ENCODE measurements around the gene SLC2A4.

Gene SLC2A4

DNA sequence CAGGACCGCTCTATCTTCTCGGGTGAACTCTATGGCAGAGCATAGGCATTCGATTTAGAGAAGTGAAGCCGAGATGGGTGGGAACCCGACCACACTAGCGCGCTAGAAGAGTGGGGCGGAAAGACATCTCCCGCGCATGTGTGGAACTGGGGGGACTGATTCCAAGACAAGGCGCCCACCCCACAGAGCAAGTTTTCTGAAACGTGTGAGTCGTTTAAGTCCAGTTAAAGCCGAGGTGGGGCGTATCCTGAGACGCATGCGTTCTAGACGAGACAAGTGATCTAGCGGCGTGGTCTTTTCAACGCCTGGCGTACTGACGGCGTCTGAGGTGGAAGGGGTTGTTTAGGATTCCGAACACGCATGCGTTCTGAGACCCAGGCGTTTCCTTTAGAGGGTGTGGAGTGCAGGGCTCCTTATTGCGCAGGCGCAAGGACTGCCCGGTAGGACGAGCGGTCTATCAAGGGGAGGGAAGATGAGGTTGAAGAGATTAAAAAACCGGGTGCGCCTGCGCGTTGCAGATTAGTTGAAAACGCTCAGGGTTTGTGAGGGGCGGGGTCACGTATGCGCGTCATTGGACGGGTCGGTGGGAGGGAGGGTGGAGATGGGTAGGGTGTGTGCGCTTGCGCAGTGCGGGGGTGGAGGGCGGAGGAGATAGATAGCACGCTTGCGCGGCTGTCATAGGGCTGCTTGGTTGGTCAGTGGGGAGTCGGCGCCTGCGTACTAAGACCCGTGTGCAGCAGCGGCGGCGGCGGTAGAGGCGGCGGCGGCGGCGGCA lies 25.6 kb downstream of the SLC2A4 start, which contains the start of gene EIF5A:
EIF5A (plus strand) TSS at position 718 of the 775 bp plus-strand sequence. CDS start 2,008 bp downstream, outside the sequence.
- peak; percentile 100 for DNase-seq (ENCODE audit: low spot score)

DNA sequence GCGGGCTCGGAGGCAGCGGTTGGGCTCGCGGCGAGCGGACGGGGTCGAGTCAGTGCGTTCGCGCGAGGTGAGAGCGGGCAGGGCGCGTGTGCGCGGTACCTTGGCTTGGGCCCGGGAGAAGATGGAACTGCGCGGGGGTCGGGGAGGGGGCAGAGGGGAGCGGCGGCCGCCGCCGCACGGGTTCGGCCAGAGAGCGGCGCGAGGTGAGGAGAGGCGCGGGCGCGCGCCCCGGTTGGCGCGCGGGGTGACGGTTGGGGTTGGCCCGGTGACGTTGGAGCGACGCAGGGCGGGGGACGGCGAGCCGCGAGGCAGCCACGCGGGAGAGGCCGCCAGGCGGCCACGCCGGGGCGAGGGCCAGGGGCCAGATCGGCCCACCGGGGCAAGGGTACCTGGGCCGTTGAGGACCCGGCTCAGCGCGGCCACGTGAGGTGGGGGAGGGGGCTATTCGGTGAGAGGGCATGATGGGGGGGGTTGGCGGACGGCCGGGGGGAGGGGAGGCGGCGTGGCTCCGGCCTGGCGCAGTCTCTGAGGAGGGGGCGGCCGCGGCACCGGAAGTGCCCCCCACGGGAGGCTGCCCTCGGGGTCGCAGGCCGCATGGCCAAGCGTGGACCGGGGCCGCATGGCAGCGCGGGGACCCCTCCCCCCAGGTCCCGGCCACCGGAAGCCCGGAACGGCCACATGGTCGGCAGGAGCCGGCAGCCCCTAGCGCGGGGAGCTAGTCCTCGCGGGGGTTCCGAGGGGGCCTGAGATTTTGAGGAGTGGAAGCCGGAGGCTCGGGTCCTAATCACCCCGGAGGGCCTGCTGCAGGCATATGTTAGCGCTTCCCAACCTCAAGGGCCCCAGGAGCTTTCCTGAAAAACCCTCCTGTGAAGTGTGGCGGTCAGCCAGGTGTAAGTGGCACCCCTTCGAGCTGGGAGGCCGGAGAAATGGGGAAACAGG lies 26.4 kb downstream of the SLC2A4 start:
- DNase-seq (ENCODE audit: low spot score): peak; percentile 42

DNA sequence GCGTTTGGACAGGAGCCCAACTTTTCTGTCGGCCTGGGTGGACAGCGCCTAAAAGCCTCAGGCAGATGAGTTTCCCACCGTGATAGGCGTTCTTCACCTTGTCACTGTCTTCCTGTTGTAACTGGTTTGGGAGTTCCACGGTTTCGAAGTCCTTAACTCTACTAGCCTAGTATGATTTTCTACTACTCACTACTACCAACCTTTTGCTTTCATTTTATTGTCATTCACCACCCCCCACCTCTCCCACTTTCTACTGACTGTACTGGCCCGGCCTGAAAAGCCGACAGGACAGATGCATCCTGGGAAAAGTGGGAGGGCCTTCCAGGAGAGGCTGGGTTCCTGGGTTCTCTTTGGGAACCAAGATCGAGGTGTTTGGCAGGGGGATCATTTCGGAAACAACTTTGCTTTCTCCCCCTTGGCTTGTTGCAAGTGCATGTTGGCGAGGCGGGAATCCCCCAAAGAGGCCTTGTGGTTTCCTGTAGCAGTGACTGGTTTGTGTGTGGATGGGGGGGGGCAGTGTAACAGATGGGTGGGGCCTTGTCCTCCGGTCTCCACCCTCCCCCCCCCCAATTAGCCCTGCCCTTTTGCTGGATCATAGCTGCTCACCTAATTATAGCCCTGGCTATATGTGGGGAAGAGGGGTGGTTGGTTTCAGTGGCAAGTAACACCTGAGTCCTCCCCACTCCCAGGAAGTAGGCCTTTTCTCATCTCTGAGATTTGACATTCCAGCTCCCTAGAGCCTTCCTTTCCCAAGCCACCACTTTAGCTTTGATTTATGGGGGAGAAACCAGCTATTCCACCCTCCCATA lies 27.3 kb downstream of the SLC2A4 start:
- DNase-seq (ENCODE audit: low spot score): peak; percentile 85

DNA sequence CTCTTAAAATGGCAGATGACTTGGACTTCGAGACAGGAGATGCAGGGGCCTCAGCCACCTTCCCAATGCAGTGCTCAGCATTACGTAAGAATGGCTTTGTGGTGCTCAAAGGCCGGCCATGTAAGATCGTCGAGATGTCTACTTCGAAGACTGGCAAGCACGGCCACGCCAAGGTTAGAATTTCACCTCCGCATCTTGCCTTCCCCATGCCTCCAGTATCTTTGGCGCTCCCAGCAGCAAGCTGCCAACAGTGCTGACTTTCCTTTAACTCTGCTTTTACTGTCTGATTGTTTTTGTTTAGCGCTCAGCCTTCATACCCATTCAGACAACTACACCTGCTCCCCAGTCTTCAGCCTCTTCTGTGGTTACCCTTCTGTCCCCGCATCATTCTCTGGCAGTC lies 28.1 kb downstream of the SLC2A4 start:
- no peak for DNase-seq (ENCODE audit: low spot score)

DNA sequence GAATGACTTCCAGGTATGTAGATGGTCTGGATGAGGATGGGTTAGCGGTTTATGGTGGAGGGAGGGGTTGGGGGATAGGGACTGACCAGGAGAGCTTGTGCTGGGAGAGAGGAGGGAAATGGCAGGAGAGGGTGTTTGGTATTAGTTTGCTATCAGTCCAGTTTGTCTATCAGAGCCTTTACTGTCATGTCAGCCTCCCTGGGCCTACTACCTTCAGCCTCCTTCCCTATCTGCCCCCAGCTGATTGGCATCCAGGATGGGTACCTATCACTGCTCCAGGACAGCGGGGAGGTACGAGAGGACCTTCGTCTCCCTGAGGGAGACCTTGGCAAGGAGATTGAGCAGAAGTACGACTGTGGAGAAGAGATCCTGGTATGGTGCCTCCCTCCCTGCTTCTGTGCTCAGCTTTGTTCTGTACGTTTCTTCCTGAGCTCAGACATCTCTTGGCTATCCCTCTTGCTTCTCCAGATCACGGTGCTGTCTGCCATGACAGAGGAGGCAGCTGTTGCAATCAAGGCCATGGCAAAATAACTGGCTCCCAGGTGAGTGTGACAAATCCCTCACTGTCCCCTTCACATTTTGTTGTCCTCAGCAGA lies 29.7 kb downstream of the SLC2A4 start:
- no peak for DNase-seq (ENCODE audit: low spot score)

DNA sequence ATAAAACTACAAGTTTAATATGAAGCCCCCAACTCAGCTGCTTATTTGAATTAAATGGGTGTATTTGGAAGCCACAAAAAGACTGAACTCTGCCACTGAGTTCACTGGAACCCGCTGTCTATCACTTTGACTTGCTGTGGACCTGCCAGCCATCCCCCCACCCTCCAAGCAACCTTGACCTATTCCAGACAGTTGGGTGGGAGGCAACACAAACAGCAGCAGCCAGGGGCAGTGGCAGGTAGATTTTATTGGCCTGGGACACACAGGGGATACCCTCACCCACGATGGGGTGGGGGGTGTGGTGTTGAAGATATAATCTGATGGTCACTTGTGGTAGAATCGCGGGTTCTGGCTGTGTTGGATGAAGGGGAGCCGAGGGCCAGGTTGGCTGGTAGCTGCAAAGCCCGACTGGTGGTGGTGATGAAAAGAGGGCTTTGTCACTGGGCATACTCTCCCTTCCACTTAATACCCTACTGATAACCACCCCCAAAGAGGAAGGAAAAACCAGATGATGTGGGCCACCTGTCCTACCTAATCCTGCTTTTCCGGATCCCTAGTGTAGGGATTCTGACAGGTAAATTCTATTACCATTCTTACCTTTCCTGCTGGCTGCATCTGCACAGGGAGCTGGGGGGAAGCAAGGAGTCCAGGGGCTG lies 31.0 kb downstream of the SLC2A4 start:
- no peak for DNase-seq (ENCODE audit: low spot score)

DNA sequence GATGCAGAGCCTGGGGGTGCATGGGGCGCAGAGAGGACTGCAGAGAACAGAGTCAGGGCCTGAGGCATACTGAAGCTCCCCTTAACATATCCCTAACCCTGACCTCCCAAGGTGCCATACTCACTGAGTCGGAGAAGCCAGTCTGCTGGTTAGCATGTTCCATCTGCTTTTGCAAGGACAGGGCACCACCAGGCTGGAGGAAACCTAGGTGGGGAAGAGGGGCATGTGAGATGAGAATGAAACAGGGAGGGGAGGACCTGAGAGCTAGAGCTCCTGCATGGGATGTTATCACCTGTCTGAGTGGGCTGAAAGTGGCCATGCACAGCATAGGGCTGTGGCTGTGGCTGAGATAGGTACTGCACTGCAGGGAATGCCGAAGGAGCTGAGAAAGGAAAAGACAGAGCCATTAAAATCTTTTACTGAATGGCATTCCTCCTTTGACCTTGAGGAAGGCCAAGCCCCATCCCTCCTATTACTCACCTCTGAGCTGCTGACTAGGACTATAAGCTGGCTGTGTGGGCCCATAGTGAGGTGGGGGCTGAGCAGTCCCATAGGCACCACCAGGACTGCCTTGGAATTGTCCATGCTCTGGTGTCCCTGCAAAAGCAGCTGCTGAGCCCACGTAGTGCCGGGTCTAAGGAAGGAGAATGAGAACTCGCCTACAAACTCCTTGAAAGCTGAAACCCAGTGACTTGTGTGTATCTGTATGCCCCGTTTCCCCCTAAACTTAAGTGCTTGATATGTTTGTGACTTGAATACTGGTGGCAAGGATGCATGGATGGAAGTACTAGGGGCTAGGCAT lies 31.8 kb downstream of the SLC2A4 start:
- DNase-seq (ENCODE audit: low spot score): peak; percentile 39

DNA sequence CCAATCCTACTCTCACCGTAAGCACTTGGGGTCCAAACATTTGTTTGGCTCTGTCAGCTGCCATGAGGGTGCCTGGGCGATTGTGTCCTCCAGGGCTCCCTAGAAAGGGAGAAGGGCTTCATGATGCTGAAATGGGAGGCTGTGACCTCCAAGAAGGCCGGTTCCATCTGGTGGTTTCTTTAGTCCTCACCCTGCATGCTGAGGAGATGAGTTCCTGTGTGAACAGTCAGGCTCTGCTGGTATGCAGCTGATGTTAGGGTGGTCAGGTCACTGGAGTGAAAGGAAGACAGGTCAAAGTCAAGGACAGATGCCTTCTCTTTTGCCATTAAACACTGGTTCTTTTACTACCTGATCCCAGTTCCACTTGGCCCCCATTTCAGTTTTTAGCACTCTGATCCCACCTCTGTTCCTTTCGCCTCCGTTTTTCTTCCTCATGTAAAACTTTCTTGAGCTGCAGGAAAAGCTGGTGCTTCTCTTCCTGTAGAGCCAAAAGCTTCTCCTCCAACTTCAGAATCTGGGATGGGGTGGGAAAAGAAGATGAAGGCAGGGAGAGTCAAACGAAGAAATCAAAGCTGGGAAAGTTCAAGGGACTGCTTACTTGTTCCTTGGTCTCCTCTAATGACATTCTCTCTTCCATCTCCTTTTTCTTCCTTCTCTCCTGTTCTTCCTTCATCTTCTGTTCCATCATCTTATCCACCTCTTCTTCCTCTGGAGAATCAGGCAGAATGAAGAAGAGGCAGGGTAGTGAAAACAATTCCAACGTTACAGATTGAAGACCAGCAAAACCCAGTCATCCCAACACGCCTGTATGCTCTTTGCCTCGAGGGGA lies 32.6 kb downstream of the SLC2A4 start:
- DNase-seq (ENCODE audit: low spot score): peak; percentile 60

DNA sequence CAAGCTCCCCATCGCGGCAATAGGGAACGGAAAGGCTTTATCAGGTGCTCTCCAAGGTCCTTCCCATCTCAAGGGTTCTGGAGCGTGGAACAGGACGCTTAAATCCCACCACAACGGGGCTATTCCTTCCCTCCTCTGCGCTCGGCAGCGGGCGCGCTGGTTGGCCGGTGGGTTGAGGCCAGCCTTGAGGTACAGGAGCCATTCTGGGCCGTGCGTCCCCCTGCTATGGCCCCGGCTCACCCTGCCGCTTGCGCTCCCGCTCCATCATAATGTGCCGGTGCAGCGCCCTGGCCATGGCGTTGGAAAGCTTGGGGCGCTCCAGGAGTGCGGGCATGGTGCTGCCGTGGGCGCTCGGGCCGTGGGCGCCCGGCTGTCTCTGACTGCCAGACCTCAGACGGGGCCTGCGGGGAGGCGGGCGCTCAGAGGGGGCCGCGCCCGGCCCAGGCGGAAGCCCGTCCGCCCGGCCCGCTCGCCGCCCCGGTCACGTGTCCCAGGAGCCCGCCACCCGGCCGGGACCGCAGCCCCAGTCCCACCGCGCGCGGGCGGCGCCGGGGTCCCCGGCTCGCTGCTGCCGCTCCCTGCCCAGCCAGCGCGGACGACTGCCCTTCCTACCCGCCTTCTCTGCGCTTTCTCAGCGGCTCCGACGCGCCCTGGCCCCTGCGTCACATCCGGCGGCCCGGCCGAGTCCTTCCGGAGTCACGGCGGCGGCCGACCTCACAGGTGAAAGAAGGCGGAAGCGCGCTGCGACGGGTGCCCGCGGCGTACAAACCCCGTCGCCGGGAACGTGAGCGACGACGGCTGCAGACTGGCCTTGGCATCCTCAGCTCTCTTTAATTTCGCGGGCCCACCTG lies 33.4 kb downstream of the SLC2A4 start, which contains the start of gene GPS2:
GPS2 (minus strand) TSS at position 642 of the 851 bp plus-strand sequence; CDS start at position 334, 308 bp downstream.
- DNase-seq (ENCODE audit: low spot score): peak; percentile 91

DNA sequence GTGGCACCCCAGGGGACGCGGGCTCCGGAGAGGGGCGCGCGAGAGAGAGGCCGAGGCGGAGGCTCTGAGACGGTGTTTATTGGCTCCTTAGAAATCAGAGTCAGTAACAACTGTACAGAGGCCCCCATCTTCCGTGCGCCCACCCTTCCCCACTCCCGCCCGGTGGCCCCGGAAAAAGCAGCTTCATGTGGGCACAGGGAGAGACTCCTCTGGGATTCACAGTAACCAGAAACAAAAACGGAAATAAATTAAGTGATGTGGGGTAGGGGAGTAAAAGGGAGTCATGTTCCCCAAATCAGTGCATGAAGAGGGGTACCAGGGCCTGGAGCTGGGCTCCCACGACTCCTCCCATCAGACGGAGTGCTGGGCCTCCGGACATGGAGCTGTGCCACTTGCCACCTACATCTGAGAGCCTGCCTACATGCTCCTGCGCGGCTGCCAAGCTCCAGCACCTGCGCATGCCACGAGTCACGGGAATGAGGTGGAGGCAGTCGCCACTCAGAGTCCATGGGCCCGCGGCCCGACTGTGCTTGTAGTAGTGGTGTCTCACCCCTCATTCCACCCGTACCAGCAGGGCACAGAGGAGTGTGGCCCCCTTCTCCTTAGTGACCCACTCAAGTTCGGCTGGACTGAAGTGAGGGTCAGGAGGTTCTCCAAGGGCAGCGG lies 34.2 kb downstream of the SLC2A4 start:
- DNase-seq (ENCODE audit: low spot score): no peak

DNA sequence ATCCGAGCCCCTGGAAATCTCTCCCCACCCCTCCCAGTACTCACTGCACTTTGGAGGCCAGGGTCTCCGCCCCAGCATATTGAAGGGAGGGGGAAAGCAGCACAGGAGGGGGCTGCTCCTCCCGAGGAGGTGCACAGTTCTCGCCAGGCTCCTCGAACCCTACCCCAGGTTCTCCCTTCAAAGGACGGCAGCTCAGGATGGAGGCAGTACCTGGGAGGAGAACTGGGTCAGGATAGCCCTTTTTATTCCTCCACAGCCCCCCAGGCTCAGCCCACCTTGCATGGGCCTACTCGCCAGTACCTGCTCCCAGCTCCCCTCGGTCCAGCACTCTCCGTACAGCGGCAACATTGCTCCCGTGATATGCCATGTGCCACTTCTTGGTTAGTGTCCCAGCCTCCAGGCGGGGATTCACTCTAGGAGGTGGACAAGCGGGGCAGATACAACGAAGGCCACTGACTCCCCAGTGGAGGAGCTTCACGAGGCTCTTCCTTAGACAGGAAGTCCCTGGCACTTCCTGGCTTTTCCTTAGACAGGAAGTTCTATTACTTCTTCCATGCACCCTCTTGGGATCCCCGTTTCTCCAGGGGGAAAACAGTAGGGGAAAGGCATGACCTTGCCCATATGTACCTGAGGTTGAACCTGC lies 35.8 kb downstream of the SLC2A4 start:
- DNase-seq (ENCODE audit: low spot score): no peak

DNA sequence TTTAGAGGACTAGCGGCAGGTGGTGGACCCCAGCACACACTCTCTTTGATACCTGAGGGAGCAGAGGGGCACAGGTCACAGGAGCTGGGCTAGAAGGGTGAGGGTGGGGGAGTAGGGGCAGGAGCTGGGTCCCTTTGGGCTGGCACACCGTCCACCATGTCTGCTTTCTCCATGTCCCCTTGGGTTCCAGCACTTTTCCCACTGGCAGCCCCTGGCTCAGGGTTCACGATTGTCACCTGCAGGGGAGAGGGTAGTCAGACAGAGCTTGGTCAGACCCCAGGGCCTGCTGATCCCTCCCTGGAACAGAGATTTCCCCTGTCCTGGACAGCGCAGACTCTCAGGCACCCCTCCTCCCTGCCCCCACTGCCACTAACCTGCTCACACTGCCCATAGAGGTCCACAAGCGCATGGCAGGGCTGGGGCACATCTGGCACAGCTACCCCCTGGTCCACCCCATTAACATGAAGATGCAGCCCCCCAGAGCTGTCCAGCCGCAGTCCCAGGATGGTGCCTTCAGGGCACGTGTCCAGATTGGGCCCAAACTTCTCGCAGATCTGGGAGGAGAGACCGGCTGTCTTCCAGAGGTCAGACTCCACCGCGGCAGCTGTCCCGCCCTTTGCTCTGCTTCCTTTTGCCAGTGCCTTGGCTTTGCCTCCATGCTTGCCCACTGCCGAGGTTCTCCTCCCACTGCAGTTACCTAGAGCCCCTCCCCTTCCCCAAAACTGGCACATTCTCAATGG lies 36.8 kb downstream of the SLC2A4 start:
- DNase-seq (ENCODE audit: low spot score): no peak

DNA sequence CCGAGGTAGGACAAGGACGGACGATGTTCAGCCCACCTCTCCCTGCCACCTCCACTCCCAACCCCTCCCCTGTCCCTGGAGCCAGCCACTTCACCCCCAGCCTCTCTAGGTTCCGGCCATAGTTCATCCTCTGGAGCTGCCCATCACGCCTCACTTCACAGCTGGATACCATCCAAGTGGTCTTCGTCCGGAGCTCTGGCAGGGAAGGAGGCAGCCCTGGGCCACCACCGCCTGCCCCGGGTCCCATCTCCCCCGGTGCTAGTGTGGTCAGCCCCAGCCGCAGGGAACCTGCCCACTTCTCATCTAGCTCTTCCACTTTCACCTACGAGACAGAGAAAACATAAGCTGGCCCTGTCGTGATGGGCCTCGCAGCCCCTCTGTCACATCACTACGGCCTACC lies 39.9 kb downstream of the SLC2A4 start:
- no peak for DNase-seq (ENCODE audit: low spot score)

DNA sequence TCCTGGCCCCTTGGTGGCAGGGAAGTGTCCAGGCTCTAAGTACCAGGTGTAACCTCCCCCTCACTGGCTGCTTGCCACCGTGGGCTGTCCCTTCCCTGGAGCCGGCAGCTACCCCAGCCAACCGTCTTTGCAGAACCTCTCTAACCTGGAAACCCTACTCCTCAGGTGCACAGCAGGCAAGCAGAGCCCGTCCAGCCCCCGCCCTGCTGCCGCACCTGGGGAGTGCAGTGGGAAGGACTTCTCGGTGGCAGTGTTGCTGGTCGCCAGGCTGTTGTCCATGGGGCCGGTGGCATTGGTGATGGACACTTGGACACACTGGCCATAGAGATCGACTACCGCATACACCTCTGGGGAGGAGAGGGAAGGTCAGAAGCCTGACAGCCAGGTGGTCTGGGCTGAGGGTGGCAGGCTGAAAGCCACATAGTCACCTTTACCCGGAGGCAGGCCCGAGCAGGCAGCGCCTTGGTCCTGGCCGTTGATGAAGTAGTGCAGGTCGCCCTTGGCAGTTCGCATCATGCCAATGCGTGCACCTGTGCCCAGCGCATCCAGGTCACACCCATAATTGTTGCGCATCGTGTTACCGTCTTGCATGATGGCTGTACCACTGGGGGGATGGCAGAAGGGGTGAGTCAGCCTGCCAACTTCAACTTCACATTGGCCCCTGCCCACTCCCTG lies 41.1 kb downstream of the SLC2A4 start:
- DNase-seq (ENCODE audit: low spot score): no peak

DNA sequence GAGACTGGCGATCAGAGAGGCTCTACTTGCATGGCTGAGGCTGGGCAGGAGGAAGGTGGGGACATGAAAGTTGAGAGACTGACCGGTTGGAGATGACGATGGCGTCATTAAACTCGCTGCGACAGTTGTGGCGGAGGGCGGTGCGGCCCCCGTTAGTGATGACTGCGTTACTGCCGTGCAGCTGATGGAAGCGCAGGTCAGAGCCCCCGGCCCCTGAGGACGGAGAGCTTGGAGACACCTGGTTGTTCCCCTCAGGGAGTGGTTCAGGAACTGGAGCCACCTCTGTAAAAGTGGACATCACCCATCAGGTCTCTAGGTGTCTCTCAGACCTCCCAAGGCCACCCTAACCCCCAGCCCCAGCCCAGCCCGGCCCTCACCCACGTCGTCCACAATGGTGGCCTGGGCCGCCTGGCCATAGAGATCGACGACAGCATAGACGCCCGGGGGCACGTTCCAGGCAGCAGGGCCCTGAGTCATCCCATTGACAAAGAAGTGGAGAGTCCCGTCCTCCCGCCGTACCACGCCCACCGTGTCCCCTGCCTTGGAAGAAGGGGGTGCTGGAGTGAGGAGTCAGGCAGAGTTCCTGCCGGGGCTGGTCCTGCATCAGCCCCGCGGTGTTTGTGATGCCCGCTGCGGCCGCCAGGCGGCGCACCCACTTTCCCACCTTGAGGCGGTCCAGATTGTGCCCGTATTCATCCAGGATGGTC lies 42.4 kb downstream of the SLC2A4 start:
- no peak for DNase-seq (ENCODE audit: low spot score)
